ENCODE results near the gene TPPP3.

DNA sequence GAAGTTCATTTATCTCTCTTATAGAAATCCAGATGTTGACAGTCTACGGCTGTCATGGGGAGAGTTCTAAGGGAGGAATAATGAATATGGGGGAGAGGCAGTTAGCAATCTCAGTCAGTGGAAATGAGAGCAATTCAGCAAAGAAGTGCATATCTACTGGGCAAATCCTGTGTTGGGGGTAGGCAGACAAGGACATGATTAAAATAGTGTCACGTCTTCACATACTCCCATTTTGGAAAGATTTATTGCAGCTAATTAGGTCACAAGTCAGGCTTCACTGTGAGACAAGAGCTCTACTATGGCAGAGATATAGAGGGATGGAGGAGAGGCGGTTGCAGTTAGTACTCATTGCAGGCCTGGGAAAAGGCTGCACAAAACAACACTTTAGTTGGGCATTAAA lies 36.9 kb downstream of the TPPP3 start:
- TF ChIP-seq BACH2 (CRISPR knock-in tag; IDR thresholded peaks at IDR 0.05; ENCODE audit: borderline replicate concordance) (no peak), ZNF8 (CRISPR knock-in tag; IDR thresholded peaks at IDR 0.05) (no peak), OSR1 (CRISPR knock-in tag; IDR thresholded peaks at IDR 0.05) (no peak), PATZ1 (CRISPR knock-in tag; IDR thresholded peaks at IDR 0.05; ENCODE audit: borderline replicate concordance) (no peak), ZFP3 (CRISPR knock-in tag; IDR thresholded peaks at IDR 0.05) (no peak), ESRRG (CRISPR knock-in tag; IDR thresholded peaks at IDR 0.05) (no peak), ARNTL (CRISPR knock-in tag; IDR thresholded peaks at IDR 0.05; ENCODE audit: borderline replicate concordance, low read depth) (no peak), ZC3H10 (CRISPR knock-in tag; IDR thresholded peaks at IDR 0.05) (no peak), ZFP30 (CRISPR knock-in tag; IDR thresholded peaks at IDR 0.05) (no peak)
- TF ChIP-seq, protein P1, sequence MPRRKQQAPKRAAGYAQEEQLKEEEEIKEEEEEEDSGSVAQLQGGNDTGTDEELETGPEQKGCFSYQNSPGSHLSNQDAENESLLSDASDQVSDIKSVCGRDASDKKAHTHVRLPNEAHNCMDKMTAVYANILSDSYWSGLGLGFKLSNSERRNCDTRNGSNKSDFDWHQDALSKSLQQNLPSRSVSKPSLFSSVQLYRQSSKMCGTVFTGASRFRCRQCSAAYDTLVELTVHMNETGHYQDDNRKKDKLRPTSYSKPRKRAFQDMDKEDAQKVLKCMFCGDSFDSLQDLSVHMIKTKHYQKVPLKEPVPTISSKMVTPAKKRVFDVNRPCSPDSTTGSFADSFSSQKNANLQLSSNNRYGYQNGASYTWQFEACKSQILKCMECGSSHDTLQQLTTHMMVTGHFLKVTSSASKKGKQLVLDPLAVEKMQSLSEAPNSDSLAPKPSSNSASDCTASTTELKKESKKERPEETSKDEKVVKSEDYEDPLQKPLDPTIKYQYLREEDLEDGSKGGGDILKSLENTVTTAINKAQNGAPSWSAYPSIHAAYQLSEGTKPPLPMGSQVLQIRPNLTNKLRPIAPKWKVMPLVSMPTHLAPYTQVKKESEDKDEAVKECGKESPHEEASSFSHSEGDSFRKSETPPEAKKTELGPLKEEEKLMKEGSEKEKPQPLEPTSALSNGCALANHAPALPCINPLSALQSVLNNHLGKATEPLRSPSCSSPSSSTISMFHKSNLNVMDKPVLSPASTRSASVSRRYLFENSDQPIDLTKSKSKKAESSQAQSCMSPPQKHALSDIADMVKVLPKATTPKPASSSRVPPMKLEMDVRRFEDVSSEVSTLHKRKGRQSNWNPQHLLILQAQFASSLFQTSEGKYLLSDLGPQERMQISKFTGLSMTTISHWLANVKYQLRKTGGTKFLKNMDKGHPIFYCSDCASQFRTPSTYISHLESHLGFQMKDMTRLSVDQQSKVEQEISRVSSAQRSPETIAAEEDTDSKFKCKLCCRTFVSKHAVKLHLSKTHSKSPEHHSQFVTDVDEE (CRISPR knock-in tag; IDR thresholded peaks at IDR 0.05): no peak

All from SK-N-SH treated with all-trans-retinoic acid at 6 μM for 48 hours (cell line).